NB4 (cell line): ENCODE results near the gene KRT28.

Experiments
- DNase-seq: peaks from one replicate; pipeline ENCODE4 v3.0.0; 2010; ENCODE audit warnings: low read depth
- H3K4me3 ChIP-seq: one replicate; pipeline ENCODE4 v1.5.1; 2011; ENCODE audit warnings: mild to moderate bottlenecking, low read depth, low read length, moderate library complexity
- MAX ChIP-seq: IDR thresholded peaks from 2 replicates; pipeline ENCODE4 v1.6.1; 2011; ENCODE audit warnings: low read depth, low read length
- MYC ChIP-seq: IDR thresholded peaks from 2 replicates; pipeline ENCODE4 v1.6.1; 2011; ENCODE audit warnings: low read depth, low read length
- POLR2A ChIP-seq: IDR thresholded peaks from 2 replicates; pipeline ENCODE4 v1.6.1; 2011; ENCODE audit warnings: mild to moderate bottlenecking; ENCODE audit not compliant: insufficient read length; ENCODE audit errors: extremely low read depth
- TF ChIP-seq, protein P1 (sequence below): IDR thresholded peaks from one replicate; pipeline ENCODE4 v1.5.1; 2012; ENCODE audit warnings: low read depth, low read length

The KRT28 gene

DNA sequence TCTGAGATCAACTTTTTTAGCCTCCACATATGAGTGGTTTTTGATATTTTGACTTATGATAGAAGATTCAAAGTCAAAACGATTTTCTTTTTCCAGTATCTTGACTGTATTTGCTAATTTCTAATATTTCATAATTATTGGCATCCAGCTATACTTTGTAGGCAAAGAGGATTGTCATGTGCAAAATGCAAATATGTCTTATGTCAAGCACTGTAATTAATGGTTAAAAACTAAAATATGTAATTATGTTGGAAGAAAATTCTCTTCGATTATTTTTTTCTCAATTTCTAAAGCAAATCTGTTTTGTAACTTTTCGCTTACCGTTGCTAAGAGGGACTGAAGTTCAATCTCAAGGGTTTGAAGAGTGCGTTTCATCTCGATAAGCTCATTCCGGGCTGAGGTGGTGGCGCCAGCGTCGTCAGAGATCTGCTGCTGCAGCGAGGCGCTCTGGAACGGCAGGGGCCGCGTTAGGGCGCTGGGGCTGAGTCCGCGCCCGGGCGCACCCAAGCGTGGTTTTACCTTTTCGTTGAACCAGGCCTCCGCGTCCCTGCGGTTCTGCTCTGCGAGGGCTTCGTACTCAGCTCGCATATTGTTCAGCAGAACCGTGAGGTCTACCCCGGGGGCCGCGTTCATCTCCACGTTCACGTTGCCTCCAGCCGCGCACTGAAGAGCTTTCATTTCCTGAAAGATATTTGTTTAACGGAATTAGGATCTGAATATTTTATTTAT, 20.4 kb downstream of the KRT28 start:
- H3K4me3 ChIP-seq = no peak overlapping the region
- TF ChIP-seq POLR2A (no peak), MYC (no peak), MAX (no peak)
- TF ChIP-seq, protein P1, sequence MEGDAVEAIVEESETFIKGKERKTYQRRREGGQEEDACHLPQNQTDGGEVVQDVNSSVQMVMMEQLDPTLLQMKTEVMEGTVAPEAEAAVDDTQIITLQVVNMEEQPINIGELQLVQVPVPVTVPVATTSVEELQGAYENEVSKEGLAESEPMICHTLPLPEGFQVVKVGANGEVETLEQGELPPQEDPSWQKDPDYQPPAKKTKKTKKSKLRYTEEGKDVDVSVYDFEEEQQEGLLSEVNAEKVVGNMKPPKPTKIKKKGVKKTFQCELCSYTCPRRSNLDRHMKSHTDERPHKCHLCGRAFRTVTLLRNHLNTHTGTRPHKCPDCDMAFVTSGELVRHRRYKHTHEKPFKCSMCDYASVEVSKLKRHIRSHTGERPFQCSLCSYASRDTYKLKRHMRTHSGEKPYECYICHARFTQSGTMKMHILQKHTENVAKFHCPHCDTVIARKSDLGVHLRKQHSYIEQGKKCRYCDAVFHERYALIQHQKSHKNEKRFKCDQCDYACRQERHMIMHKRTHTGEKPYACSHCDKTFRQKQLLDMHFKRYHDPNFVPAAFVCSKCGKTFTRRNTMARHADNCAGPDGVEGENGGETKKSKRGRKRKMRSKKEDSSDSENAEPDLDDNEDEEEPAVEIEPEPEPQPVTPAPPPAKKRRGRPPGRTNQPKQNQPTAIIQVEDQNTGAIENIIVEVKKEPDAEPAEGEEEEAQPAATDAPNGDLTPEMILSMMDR = no peak
- DNase-seq = no peak

DNA sequence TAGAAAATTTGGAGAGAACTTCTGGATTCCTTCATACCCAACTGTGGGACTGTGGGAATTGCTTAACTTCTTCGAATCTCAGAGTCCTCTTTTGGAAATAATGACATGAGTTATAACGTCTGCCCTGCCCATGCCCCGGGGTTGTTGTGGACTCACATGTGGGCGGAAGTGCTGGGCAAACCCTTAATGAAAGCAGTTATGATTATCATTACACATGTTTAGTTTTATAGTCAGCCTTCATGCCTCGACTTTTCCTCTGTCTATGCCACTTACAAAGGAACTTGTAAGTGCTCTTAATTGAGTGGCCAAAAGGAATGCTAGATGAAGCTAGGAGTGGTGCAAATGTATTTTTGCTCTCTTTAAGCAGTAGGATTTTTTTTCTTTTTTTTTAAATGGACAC, 21.3 kb downstream of the KRT28 start:
- DNase-seq = no peak
- H3K4me3 ChIP-seq = no peak overlapping the region
- no peak for TF ChIP-seq POLR2A
- TF ChIP-seq, protein P1 = no peak
- no peak for TF ChIP-seq MAX
- TF ChIP-seq MYC = no peak

- no peak overlapping the region for H3K4me3 ChIP-seq
- TF ChIP-seq MYC = no peak
- no peak for DNase-seq
These were observed 21.8 kb downstream of the KRT28 start for GRCh38 chr17:40777971-40778370.

GRCh38 chr17:40777459-40777858, 22.3 kb downstream of the KRT28 start:
- DNase-seq = no peak
- H3K4me3 ChIP-seq = no peak overlapping the region
- no peak for TF ChIP-seq MYC
- TF ChIP-seq POLR2A = no peak
- TF ChIP-seq MAX = no peak
- TF ChIP-seq, protein P1 = no peak

DNA sequence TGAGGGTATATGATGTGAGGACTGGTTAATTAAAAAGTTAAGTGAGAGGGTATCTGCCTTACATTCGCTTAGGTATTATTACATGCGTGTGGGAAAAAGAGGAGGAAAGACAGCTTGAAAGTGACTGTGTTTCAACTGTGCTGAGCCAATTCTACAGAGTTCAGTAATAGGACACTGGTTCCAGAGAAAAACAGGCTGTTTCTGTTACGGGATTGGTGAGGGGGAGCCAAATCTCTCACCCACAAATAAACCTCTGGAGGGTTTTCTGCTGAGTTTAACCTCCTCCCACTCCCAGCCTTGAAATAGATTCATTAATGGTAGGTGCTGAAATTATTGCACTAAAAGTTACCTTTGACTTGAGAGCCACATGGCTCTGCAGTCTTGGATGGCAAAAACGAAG, 23.8 kb downstream of the KRT28 start:
- TF ChIP-seq, protein P1 = no peak
- TF ChIP-seq POLR2A (no peak), MYC (no peak), MAX (no peak)
- H3K4me3 ChIP-seq = no peak overlapping the region
- DNase-seq = no peak

DNA sequence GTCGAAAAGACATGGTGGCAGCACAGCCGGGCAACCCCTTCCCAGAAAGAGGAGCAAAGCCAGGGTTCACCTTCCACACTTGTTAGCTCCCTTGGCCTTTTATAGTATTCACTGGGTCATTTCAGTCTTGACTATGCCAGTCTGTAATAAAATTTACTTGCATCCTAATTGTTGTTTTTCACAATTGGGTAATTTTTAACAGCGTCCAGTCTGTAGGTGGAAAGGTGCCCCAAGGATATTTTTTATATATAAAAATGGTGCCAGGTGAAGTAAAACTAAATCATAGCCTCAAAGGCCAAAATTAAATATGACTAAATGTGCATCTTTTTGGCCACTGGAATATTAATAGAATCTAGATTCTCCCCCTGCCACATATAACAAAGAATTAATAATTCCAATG, 27.7 kb downstream of the KRT28 start, which contains the start of gene KRT26:
Gene KRT26, minus strand, starts transcription at position 101 of the 400 bp plus-strand sequence. Its CDS starts 88 bp downstream, at position 13.
- DNase-seq = no peak
- TF ChIP-seq MAX (no peak), POLR2A (no peak), MYC (no peak)
- TF ChIP-seq, protein P1 = no peak
- no peak within 1 kb of the TSS for H3K4me3 ChIP-seq
